Globus pallidus (tissue), 1 donor: Measurements from ENCODE around the gene SCEL.

Experiments used
- DNase-seq: peaks from one replicate; pipeline ENCODE4 v3.0.0-alpha.2; 2015; ENCODE audit warnings: low spot score

The SCEL gene

GRCh38 chr13:77521595-77522367, 13.7 kb upstream of the SCEL start:
- DNase-seq = no peak

- no peak for DNase-seq
Measured at GRCh38 chr13:77522444-77522843, 13.1 kb upstream of the SCEL start.

- no peak for DNase-seq
Measured at GRCh38 chr13:77523386-77523785, 12.1 kb upstream of the SCEL start.

GRCh38 chr13:77523834-77524728, 11.4 kb upstream of the SCEL start:
- DNase-seq = no peak

GRCh38 chr13:77528414-77528813, 7.1 kb upstream of the SCEL start:
- DNase-seq = no peak

- no peak for DNase-seq
Measured at GRCh38 chr13:77528834-77529500, 6.5 kb upstream of the SCEL start.

GRCh38 chr13:77529501-77529840, 6.0 kb upstream of the SCEL start:
- DNase-seq = no peak

GRCh38 chr13:77530875-77531274, 4.6 kb upstream of the SCEL start:
- no peak for DNase-seq

GRCh38 chr13:77532983-77533382, 2.5 kb upstream of the SCEL start:
- no peak for DNase-seq

GRCh38 chr13:77533875-77534788, 1.4 kb upstream of the SCEL start:
- no peak for DNase-seq

GRCh38 chr13:77536358-77536757, 852 bp downstream of the SCEL start:
- no peak for DNase-seq

GRCh38 chr13:77537289-77537919, 1.9 kb downstream of the SCEL start:
- no peak for DNase-seq

- DNase-seq = no peak
Measured at GRCh38 chr13:77543711-77544110, 8.2 kb downstream of the SCEL start.

- DNase-seq = peak; percentile 31
Measured at GRCh38 chr13:77544355-77544754, 8.8 kb downstream of the SCEL start.

GRCh38 chr13:77544758-77545338, 9.3 kb downstream of the SCEL start:
- no peak for DNase-seq

GRCh38 chr13:77545626-77546412, 10.3 kb downstream of the SCEL start:
- DNase-seq = no peak

GRCh38 chr13:77548095-77548494, 12.6 kb downstream of the SCEL start:
- DNase-seq = no peak

- DNase-seq = no peak
Measured at GRCh38 chr13:77548594-77548993, 13.1 kb downstream of the SCEL start.

GRCh38 chr13:77554069-77554468, 18.6 kb downstream of the SCEL start:
- no peak for DNase-seq

- no peak for DNase-seq
Measured at GRCh38 chr13:77555246-77555645, 19.7 kb downstream of the SCEL start.
